C4-2B (cell line): ENCODE data around the gene NFYC.

Experiments
- ZFX ChIP-seq: fragments of 450-650 bp; IDR thresholded peaks from 2 replicates; pipeline ENCODE4 v1.6.1; 2017
- TF ChIP-seq, protein P1 (sequence below): fragments of 450-650 bp; conservative IDR thresholded peaks from 2 replicates; pipeline ENCODE4 v1.5.1; 2017; ENCODE audit warnings: mild to moderate bottlenecking

DNA sequence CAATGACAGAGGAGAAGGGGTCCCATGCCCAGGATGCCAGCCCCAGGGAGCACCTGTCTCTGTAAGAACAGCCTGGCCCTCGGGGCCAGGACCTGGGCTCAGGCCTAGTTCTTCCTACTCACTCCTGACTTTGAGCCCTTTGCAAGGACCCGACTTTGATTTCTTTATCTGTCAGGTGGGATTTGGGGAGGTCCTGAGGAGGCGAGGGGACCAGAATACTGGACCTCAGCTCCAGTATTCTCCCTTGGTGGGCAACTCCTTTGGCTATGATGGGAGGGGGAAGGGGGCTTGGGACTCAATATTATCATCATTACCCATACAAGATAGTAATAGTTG is 110.2 kb downstream of the NFYC start:
- TF ChIP-seq, protein P1, sequence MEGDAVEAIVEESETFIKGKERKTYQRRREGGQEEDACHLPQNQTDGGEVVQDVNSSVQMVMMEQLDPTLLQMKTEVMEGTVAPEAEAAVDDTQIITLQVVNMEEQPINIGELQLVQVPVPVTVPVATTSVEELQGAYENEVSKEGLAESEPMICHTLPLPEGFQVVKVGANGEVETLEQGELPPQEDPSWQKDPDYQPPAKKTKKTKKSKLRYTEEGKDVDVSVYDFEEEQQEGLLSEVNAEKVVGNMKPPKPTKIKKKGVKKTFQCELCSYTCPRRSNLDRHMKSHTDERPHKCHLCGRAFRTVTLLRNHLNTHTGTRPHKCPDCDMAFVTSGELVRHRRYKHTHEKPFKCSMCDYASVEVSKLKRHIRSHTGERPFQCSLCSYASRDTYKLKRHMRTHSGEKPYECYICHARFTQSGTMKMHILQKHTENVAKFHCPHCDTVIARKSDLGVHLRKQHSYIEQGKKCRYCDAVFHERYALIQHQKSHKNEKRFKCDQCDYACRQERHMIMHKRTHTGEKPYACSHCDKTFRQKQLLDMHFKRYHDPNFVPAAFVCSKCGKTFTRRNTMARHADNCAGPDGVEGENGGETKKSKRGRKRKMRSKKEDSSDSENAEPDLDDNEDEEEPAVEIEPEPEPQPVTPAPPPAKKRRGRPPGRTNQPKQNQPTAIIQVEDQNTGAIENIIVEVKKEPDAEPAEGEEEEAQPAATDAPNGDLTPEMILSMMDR = no peak
- TF ChIP-seq ZFX = no peak
